Measurements from ENCODE around the gene AGAP1. TPM values are rescaled to one million over a fixed set of nuclear protein-coding genes. Genes with fewer than 3 reads are reported as not detected.

AGAP1 gene
- total RNA-seq, 3 donors from 2014 or later (not counting 1 experiment from before 2014, with no cell fraction given): 42.0 to 56.4 (median 45.7) TPM

DNA sequence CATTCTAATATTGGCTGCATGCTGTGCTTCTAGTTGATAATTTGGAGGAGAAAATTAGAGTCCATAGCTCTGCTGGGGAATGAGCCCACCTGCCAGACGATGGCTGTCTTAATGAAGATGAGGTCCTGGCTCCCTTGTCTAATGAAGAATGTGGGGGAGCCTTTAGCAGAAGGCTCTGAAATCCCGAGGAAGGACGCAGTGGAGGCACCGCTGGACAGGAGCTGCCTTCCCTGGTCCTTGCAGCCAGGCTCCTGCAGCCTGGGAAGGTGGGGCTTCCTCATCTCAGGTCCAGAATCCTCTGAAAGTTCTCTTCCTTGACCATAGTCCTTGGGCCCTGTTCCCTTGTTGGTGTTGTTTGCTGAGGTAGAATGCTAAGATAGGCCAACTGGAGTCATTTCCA lies 208.3 kb downstream of the AGAP1 start:
- intact Hi-C loops (cut with micrococcal nuclease): no loop called here
- Histone ChIP-seq H3K4me3 (ENCODE audit: low read length) (no peak overlapping the region), H3K9me3 (ENCODE audit: control insufficient read depth, insufficient read depth, low read length) (no peaks in the 10 kb centered on the region), H3K27me3 (ENCODE audit: control insufficient read depth, insufficient read depth, low read length) (no peaks in the 10 kb centered on the region), H3K36me3 (ENCODE audit: control insufficient read depth, insufficient read depth, low read length) (no peaks in the 10 kb centered on the region), H3K27ac (ENCODE audit: low read length) (no peak overlapping the region), H3K4me1 (ENCODE audit: control insufficient read depth, insufficient read depth, low read length) (peaks cover 11% of the 10 kb centered on the region)
- no peaks in the 10 kb centered on the region for H3K9me3 Mint-ChIP-seq
- TF ChIP-seq CTCF (IDR thresholded peaks at IDR 0.05): no peak
- ATAC-seq: no peak
- H3K27ac Mint-ChIP-seq: no peak overlapping the region
- H3K36me3 Mint-ChIP-seq: no peaks in the 10 kb centered on the region
- no peak overlapping the region for H3K4me3 Mint-ChIP-seq
- DNase-seq: no peak
- H3K27me3 Mint-ChIP-seq (ENCODE audit: low read depth in 2 of 2): no peaks in the 10 kb centered on the region
- WGBS (ENCODE audit: insufficient coverage): 88% methylated on average over 4 of the region's 4 CpGs
- peaks cover 27 to 35% of the 10 kb centered on the region in 2 donors for H3K4me1 Mint-ChIP-seq

DNA sequence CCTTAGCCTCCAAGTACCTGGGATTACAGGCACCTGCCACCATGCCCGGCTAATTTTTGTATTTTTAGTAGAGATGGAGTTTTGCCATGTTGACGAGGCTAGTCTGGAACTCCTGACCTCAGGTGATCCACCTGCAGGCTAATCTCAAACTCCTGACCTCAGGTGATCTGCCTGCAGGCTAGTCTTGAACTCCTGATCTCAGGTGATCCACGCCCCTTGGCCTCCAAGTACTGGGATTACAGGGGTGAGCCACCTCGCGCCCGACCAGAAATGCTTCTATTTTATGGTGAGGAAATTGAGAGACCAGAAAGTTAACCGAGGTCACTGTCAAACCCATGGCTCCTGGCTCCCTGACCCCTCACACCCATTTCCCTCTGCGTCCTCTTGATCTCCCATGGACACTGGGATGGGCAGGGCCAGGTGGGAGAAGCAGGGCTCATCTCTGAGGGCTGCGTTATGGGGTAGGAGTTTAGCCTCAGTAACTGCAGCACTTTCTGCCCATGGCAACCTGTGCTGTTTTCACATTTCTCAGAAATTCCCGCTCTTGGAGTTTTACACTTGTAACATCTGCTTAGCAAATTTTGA lies 210.0 kb downstream of the AGAP1 start:
- H3K4me3 ChIP-seq (ENCODE audit: low read length): no peak overlapping the region
- H3K36me3 ChIP-seq (ENCODE audit: control insufficient read depth, insufficient read depth, low read length): no peaks in the 10 kb centered on the region
- no peaks in the 10 kb centered on the region for H3K27me3 ChIP-seq (ENCODE audit: control insufficient read depth, insufficient read depth, low read length)
- ATAC-seq (no peak), DNase-seq (no peak)
- no peak overlapping the region for H3K27ac ChIP-seq (ENCODE audit: low read length)
- no peaks in the 10 kb centered on the region for H3K27me3 Mint-ChIP-seq (ENCODE audit: low read depth in 2 of 2)
- peaks cover 16% of the 10 kb centered on the region for H3K4me1 ChIP-seq (ENCODE audit: control insufficient read depth, insufficient read depth, low read length)
- H3K4me1 Mint-ChIP-seq: peaks cover 22 to 33% of the 10 kb centered on the region in 2 donors
- H3K27ac Mint-ChIP-seq: no peak overlapping the region
- WGBS (ENCODE audit: insufficient coverage): 90% methylated on average over 9 of the region's 10 CpGs
- H3K36me3 Mint-ChIP-seq: no peaks in the 10 kb centered on the region
- no peak for TF ChIP-seq CTCF (IDR thresholded peaks at IDR 0.05)
- no peak overlapping the region for H3K4me3 Mint-ChIP-seq
- H3K9me3 ChIP-seq (ENCODE audit: control insufficient read depth, insufficient read depth, low read length): no peaks in the 10 kb centered on the region
- intact Hi-C loops (cut with micrococcal nuclease): no loop called here
- no peaks in the 10 kb centered on the region for H3K9me3 Mint-ChIP-seq

DNA sequence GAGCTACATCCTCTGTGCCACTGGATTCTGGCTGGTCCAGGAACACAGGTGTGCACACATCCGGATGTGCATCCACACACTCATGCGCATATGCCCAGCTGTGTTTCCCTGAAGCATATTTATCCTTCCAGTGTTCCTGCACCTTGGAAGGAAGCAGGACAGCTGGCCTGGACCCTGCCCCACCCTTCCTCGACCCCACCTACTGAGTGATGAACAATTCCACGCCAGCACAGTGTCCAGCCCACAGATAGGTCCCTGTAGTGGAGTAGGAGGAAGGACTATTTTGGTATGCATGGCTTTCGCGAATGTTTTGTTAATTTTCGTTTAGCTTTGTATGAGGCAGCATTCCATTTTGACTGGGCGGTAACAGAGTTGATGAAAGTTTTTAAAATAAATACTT lies 211.5 kb downstream of the AGAP1 start:
- no peak overlapping the region for H3K27ac Mint-ChIP-seq

More for the DNA sequence above, 211.5 kb downstream of the AGAP1 start:
- Histone ChIP-seq H3K36me3 (ENCODE audit: control insufficient read depth, insufficient read depth, low read length) (no peaks in the 10 kb centered on the region), H3K9me3 (ENCODE audit: control insufficient read depth, insufficient read depth, low read length) (no peaks in the 10 kb centered on the region), H3K27me3 (ENCODE audit: control insufficient read depth, insufficient read depth, low read length) (no peaks in the 10 kb centered on the region), H3K4me1 (ENCODE audit: control insufficient read depth, insufficient read depth, low read length) (peaks cover 27% of the 10 kb centered on the region), H3K27ac (ENCODE audit: low read length) (no peak overlapping the region), H3K4me3 (ENCODE audit: low read length) (no peak overlapping the region)
- no peak for DNase-seq
- Mint-ChIP-seq H3K4me1 (peaks cover 31 to 36% of the 10 kb centered on the region in 2 donors), H3K36me3 (no peaks in the 10 kb centered on the region), H3K27me3 (ENCODE audit: low read depth in 2 of 2) (no peaks in the 10 kb centered on the region), H3K9me3 (no peaks in the 10 kb centered on the region), H3K4me3 (no peak overlapping the region)
- TF ChIP-seq CTCF (IDR thresholded peaks at IDR 0.05): no peak
- WGBS (ENCODE audit: insufficient coverage): 87% methylated on average over 8 of the region's 8 CpGs
- intact Hi-C loops (cut with micrococcal nuclease): no loop called here
- ATAC-seq: no peak

All from natural killer cell (primary cell).